Progenitor cell of endocrine pancreas (in vitro differentiated cells): ENCODE measurements around the gene COG5. TPM values are rescaled to one million over a fixed set of nuclear protein-coding genes. Genes with fewer than 3 reads are reported as not detected.

ENCODE experiments used
- DNase-seq: peaks from one replicate; pipeline ENCODE4 v3.0.0; 2021; ENCODE audit warnings: low spot score; ENCODE audit not compliant: unreplicated experiment
- H3K27ac Mint-ChIP-seq: 2 replicates; pipeline ENCODE4 v1.8.0; 2021; ENCODE audit warnings: mild to moderate bottlenecking, moderate library complexity, mixed read lengths
- H3K27me3 Mint-ChIP-seq: 2 replicates; pipeline ENCODE4 v1.8.0; 2021; ENCODE audit warnings: mixed read lengths
- H3K36me3 Mint-ChIP-seq: 2 replicates; pipeline ENCODE4 v1.8.0; 2022; ENCODE audit warnings: mixed read lengths; ENCODE audit not compliant: insufficient read depth
- H3K4me1 Mint-ChIP-seq: 2 replicates; pipeline ENCODE4 v1.8.0; 2021; ENCODE audit warnings: low read depth, mixed read lengths
- H3K4me3 Mint-ChIP-seq: 2 replicates; pipeline ENCODE4 v1.8.0; 2021; ENCODE audit warnings: low read depth, mild to moderate bottlenecking, moderate library complexity, mixed read lengths
- H3K9me3 Mint-ChIP-seq: 2 replicates; pipeline ENCODE4 v1.8.0; 2021; ENCODE audit warnings: low read depth, mixed read lengths
- CTCF ChIP-seq: fragments of 200-600 bp; sonication (generic); IDR thresholded peaks from one replicate; pipeline ENCODE4 v1.5.0; 2021; ENCODE audit warnings: antibody characterized with exemption, mild to moderate bottlenecking; ENCODE audit not compliant: unreplicated experiment
- total RNA-seq: library from RNA; stranded (reverse); gene quantifications from 2 replicates; pipeline ENCODE4 v1.2.1, GENCODE V29; 2021

The COG5 gene
- total RNA-seq, 1 donor from 2014 or later, result 49.0 TPM

DNA sequence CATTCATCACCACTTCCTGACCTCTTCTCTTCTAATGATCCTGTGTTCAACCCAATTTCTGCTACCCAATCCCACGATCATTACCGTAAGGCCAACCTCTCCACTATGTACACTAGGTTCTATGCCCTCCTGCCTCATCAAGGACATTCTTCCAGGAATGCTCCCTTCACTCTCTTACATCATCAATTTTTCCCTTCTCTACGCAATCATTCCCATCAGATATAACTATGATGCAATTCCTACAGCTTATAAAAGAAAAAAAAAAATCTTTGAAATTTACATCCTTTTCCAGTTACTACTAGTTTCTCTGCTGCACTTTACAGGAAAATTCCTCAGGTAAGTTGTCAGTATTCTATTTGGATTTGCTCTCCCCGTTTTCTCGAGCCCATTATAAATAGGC lies 124.7 kb downstream of the COG5 start:
- Mint-ChIP-seq H3K27ac (no peak overlapping the region), H3K4me1 (no peaks in the 10 kb centered on the region), H3K4me3 (no peak overlapping the region), H3K9me3 (peaks cover 16% of the 10 kb centered on the region), H3K36me3 (peaks cover 18% of the 10 kb centered on the region), H3K27me3 (no peaks in the 10 kb centered on the region)
- no peak for TF ChIP-seq CTCF
- DNase-seq, result no peak

- Mint-ChIP-seq H3K9me3 (peaks cover 19% of the 10 kb centered on the region), H3K4me3 (no peak overlapping the region), H3K27me3 (no peaks in the 10 kb centered on the region), H3K36me3 (peaks cover 18% of the 10 kb centered on the region), H3K4me1 (no peaks in the 10 kb centered on the region), H3K27ac (no peak overlapping the region)
- no peak for DNase-seq
- TF ChIP-seq CTCF, result no peak
Measured at GRCh38 chr7:107435749-107436148, 128.0 kb downstream of the COG5 start.

GRCh38 chr7:107432261-107432660 lies 131.5 kb downstream of the COG5 start:
- no peaks in the 10 kb centered on the region for H3K4me1 Mint-ChIP-seq
- H3K27me3 Mint-ChIP-seq, result no peaks in the 10 kb centered on the region
- peaks cover 24% of the 10 kb centered on the region for H3K36me3 Mint-ChIP-seq
- TF ChIP-seq CTCF, result no peak
- no peak overlapping the region for H3K4me3 Mint-ChIP-seq
- DNase-seq, result no peak
- H3K9me3 Mint-ChIP-seq, result peaks cover 27% of the 10 kb centered on the region
- H3K27ac Mint-ChIP-seq, result no peak overlapping the region

- Mint-ChIP-seq H3K27me3 (no peaks in the 10 kb centered on the region), H3K27ac (no peak overlapping the region), H3K36me3 (peaks cover 22% of the 10 kb centered on the region), H3K4me1 (no peaks in the 10 kb centered on the region), H3K9me3 (peaks cover 27% of the 10 kb centered on the region), H3K4me3 (no peak overlapping the region)
- DNase-seq, result no peak
- TF ChIP-seq CTCF, result no peak
Measured at GRCh38 chr7:107430057-107430456, 133.7 kb downstream of the COG5 start.

DNA sequence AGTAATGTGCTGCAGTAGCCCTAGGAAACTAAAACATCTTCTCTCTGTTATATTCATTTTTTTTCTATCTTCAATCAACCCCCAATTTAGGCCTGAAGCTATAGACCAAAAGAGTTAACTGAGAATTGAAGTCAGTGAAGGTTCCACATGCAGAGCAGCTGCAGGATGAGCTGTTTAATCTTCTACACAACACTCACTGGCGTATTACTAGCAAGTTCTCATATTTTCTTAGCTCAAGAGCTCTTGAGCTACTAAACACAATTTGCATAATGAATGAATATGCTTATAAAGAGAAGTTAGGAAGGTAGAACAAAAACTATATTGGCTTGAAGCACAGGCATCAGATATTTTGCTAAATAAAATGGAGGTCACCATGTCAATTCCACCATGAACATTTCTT lies 135.1 kb downstream of the COG5 start:
- no peak for DNase-seq
- Mint-ChIP-seq H3K4me1 (no peaks in the 10 kb centered on the region), H3K9me3 (peaks cover 21% of the 10 kb centered on the region), H3K27me3 (no peaks in the 10 kb centered on the region), H3K36me3 (peaks cover 15% of the 10 kb centered on the region), H3K27ac (no peak overlapping the region), H3K4me3 (no peak overlapping the region)
- no peak for TF ChIP-seq CTCF
